Loucy (cell line): ENCODE results near the gene LDB3.

ENCODE experiments used
- H2AFZ ChIP-seq: fragments of 200-600 bp; sonication (generic); 2 replicates; pipeline ENCODE4 v1.6.0; 2016; ENCODE audit warnings: antibody characterized with exemption, mild to moderate bottlenecking, low read length, moderate library complexity
- H3F3A ChIP-seq: fragments of 200-600 bp; 2 replicates; pipeline ENCODE4 v1.6.0; 2016; ENCODE audit warnings: antibody characterized with exemption, low read depth, mild to moderate bottlenecking
- H3K27me3 ChIP-seq: fragments of 200-600 bp; sonication (generic); 2 replicates; pipeline ENCODE4 v1.6.1; 2014; ENCODE audit warnings: low read length, mild to moderate bottlenecking; ENCODE audit not compliant: insufficient read depth, poor library complexity, severe bottlenecking
- H3K36me3 ChIP-seq: fragments of 200-600 bp; sonication (generic); 2 replicates; pipeline ENCODE4 v1.6.1; 2016; ENCODE audit warnings: low read length; ENCODE audit not compliant: insufficient read depth
- H3K4me1 ChIP-seq: fragments of 200-600 bp; sonication (generic); 2 replicates; pipeline ENCODE4 v1.5.1; 2014; ENCODE audit warnings: low read length, mild to moderate bottlenecking; ENCODE audit not compliant: insufficient read depth, poor library complexity, severe bottlenecking
- H3K4me2 ChIP-seq: fragments of 200-600 bp; sonication (generic); 2 replicates; pipeline ENCODE4 v1.6.0; 2014; ENCODE audit warnings: antibody characterized with exemption, low read length, low read depth, mild to moderate bottlenecking; ENCODE audit not compliant: poor library complexity, severe bottlenecking
- H3K4me3 ChIP-seq: fragments of 200-600 bp; sonication (generic); 2 replicates; pipeline ENCODE4 v1.5.1; 2014; ENCODE audit warnings: low read length, mild to moderate bottlenecking, mixed read lengths; ENCODE audit not compliant: poor library complexity, severe bottlenecking
- H3K79me2 ChIP-seq: fragments of 200-600 bp; sonication (generic); 2 replicates; pipeline ENCODE4 v1.6.1; 2014; ENCODE audit warnings: low read length; ENCODE audit not compliant: insufficient read depth
- H3K9ac ChIP-seq: fragments of 200-600 bp; sonication (generic); 2 replicates; pipeline ENCODE4 v1.6.0; 2014; ENCODE audit warnings: mild to moderate bottlenecking, low read depth, low read length, moderate library complexity; ENCODE audit not compliant: poor library complexity, severe bottlenecking
- H3K9me2 ChIP-seq: fragments of 200-600 bp; sonication (generic); replicated peaks from 2 replicates; pipeline ENCODE4 v1.6.1; 2016; ENCODE audit warnings: low read depth, low read length, mixed read lengths
- H3K9me3 ChIP-seq: fragments of 200-600 bp; sonication (generic); 2 replicates; pipeline ENCODE4 v1.6.1; 2014; ENCODE audit warnings: mild to moderate bottlenecking, antibody characterized with exemption, low read length, low read depth; ENCODE audit not compliant: insufficient read depth
- H4K20me1 ChIP-seq: fragments of 200-600 bp; sonication (generic); 2 replicates; pipeline ENCODE4 v1.6.0; 2014; ENCODE audit warnings: antibody characterized with exemption, low read length, mild to moderate bottlenecking; ENCODE audit not compliant: insufficient read depth, poor library complexity, severe bottlenecking
- CTCF ChIP-seq: fragments of 200-600 bp; sonication (generic); conservative IDR thresholded peaks from 2 replicates; pipeline ENCODE4 v1.5.1; 2014; ENCODE audit warnings: mild to moderate bottlenecking, antibody characterized with exemption, low read length
- EZH2phosphoT487 ChIP-seq: fragments of 200-600 bp; IDR thresholded peaks from 2 replicates; pipeline ENCODE4 v1.6.1; 2018; ENCODE audit warnings: antibody characterized with exemption, mild to moderate bottlenecking, moderate library complexity, borderline replicate concordance

LDB3 gene

GRCh38 chr10:86655173-86655540, 13.2 kb upstream of the LDB3 start:
- no peaks in the 10 kb centered on the region for H3K36me3 ChIP-seq
- TF ChIP-seq CTCF (no peak), EZH2phosphoT487 (no peak)
- H3K27me3 ChIP-seq: no peaks in the 10 kb centered on the region
- H3K9ac ChIP-seq: no peak overlapping the region
- no peaks in the 10 kb centered on the region for H3K9me2 ChIP-seq
- no peaks in the 10 kb centered on the region for H3K79me2 ChIP-seq
- no peaks in the 10 kb centered on the region for H3F3A ChIP-seq
- no peak overlapping the region for H3K4me3 ChIP-seq
- no peaks in the 10 kb centered on the region for H3K9me3 ChIP-seq
- no peaks in the 10 kb centered on the region for H3K4me1 ChIP-seq
- H4K20me1 ChIP-seq: no peaks in the 10 kb centered on the region
- H2AFZ ChIP-seq: no peak overlapping the region
- no peak overlapping the region for H3K4me2 ChIP-seq

GRCh38 chr10:86655596-86655995, 12.7 kb upstream of the LDB3 start:
- no peaks in the 10 kb centered on the region for H4K20me1 ChIP-seq
- H3K9ac ChIP-seq: no peak overlapping the region
- H2AFZ ChIP-seq: no peak overlapping the region
- TF ChIP-seq CTCF (no peak), EZH2phosphoT487 (no peak)
- H3K27me3 ChIP-seq: no peaks in the 10 kb centered on the region
- H3K4me2 ChIP-seq: no peak overlapping the region
- no peaks in the 10 kb centered on the region for H3F3A ChIP-seq
- no peaks in the 10 kb centered on the region for H3K9me3 ChIP-seq
- H3K4me1 ChIP-seq: no peaks in the 10 kb centered on the region
- H3K9me2 ChIP-seq: no peaks in the 10 kb centered on the region
- H3K79me2 ChIP-seq: no peaks in the 10 kb centered on the region
- no peak overlapping the region for H3K4me3 ChIP-seq
- no peaks in the 10 kb centered on the region for H3K36me3 ChIP-seq

- Histone ChIP-seq H3K4me3 (no peak overlapping the region), H3K79me2 (no peaks in the 10 kb centered on the region), H3F3A (no peaks in the 10 kb centered on the region), H2AFZ (no peak overlapping the region), H3K9me2 (no peaks in the 10 kb centered on the region), H3K27me3 (no peaks in the 10 kb centered on the region), H3K4me2 (no peak overlapping the region), H3K4me1 (no peaks in the 10 kb centered on the region), H4K20me1 (no peaks in the 10 kb centered on the region), H3K9ac (no peak overlapping the region), H3K9me3 (no peaks in the 10 kb centered on the region), H3K36me3 (no peaks in the 10 kb centered on the region)
- TF ChIP-seq EZH2phosphoT487 (no peak), CTCF (no peak)
Observed at GRCh38 chr10:86657011-86657395, 11.3 kb upstream of the LDB3 start.
